Astrocyte (in vitro differentiated cells and primary cell): ENCODE results near the gene MSANTD3. TPM values are rescaled to one million over a fixed set of nuclear protein-coding genes. Genes with fewer than 3 reads are reported as not detected.
"Not testable (repeated sequence)": the region's sequence is repeated elsewhere in the genome, so short reads cannot be mapped to it uniquely, and the experiment has no call there.

ENCODE experiments used
- DNase-seq: peaks from one replicate; pipeline ENCODE4 v3.0.0-alpha.2; 2010; ENCODE audit warnings: low read depth
- FAIRE-seq: peaks from 2 replicates; lab custom pipeline; 2011; peaks lifted over from hg19 to GRCh38; lab: Jason Lieb, UNC
- H2AFZ ChIP-seq: 2 replicates; pipeline ENCODE4 v1.6.0; 2012; ENCODE audit warnings: low read depth, low read length, inconsistent platforms
- H3K27ac ChIP-seq: 2 replicates; pipeline ENCODE4 v1.5.1; 2011; ENCODE audit warnings: low read depth, low read length, inconsistent platforms
- H3K27me3 ChIP-seq: 2 replicates; pipeline ENCODE4 v1.6.0; 2011; ENCODE audit warnings: low read length, inconsistent platforms; ENCODE audit not compliant: insufficient read depth
- H3K36me3 ChIP-seq: 2 replicates; pipeline ENCODE4 v1.5.1; 2011; ENCODE audit warnings: low read length, inconsistent platforms; ENCODE audit not compliant: insufficient read depth
- H3K4me1 ChIP-seq: 2 replicates; pipeline ENCODE4 v1.5.1; 2011; ENCODE audit warnings: low read length, inconsistent platforms; ENCODE audit not compliant: insufficient read depth
- H3K4me2 ChIP-seq: 2 replicates; pipeline ENCODE4 v1.6.0; 2012; ENCODE audit warnings: low read length, inconsistent platforms
- H3K4me3 ChIP-seq: 2 replicates; pipeline ENCODE4 v1.5.1; 2011; ENCODE audit warnings: low read depth, mild to moderate bottlenecking, low read length, inconsistent platforms; ENCODE audit not compliant: insufficient read depth
- H3K79me2 ChIP-seq: 2 replicates; pipeline ENCODE4 v1.6.0; 2012; ENCODE audit warnings: mild to moderate bottlenecking, low read length, inconsistent platforms; ENCODE audit not compliant: insufficient read depth
- H3K9ac ChIP-seq: 2 replicates; pipeline ENCODE4 v1.6.0; 2012; ENCODE audit warnings: mild to moderate bottlenecking, low read length, inconsistent platforms
- H3K9me3 ChIP-seq: 2 replicates; pipeline ENCODE4 v1.5.1; 2012; ENCODE audit warnings: low read depth, mild to moderate bottlenecking, low read length, inconsistent platforms; ENCODE audit not compliant: insufficient read depth
- H4K20me1 ChIP-seq: 2 replicates; pipeline ENCODE4 v1.6.0; 2012; ENCODE audit warnings: low read length, inconsistent platforms; ENCODE audit not compliant: insufficient read depth
- H3K27ac Mint-ChIP-seq: one replicate; pipeline ENCODE4 v1.8.0; 2021; ENCODE audit warnings: mild to moderate bottlenecking, mixed read lengths; ENCODE audit not compliant: unreplicated experiment
- H3K27me3 Mint-ChIP-seq: one replicate; pipeline ENCODE4 v1.8.0; 2021; ENCODE audit warnings: low read depth, mixed read lengths; ENCODE audit not compliant: unreplicated experiment
- H3K36me3 Mint-ChIP-seq: one replicate; pipeline ENCODE4 v1.8.0; 2021; ENCODE audit warnings: low read depth, mixed read lengths; ENCODE audit not compliant: unreplicated experiment
- H3K4me1 Mint-ChIP-seq: one replicate; pipeline ENCODE4 v1.8.0; 2021; ENCODE audit warnings: low read depth, mixed read lengths; ENCODE audit not compliant: unreplicated experiment
- H3K4me3 Mint-ChIP-seq: one replicate; pipeline ENCODE4 v1.8.0; 2021; ENCODE audit warnings: mild to moderate bottlenecking, moderate library complexity, mixed read lengths; ENCODE audit not compliant: unreplicated experiment
- H3K9me3 Mint-ChIP-seq: one replicate; pipeline ENCODE4 v1.8.0; 2021; ENCODE audit warnings: mild to moderate bottlenecking, mixed read lengths; ENCODE audit not compliant: unreplicated experiment
- CTCF ChIP-seq: IDR thresholded peaks from 2 replicates; pipeline ENCODE4 v1.5.1; 2011; ENCODE audit warnings: low read depth, mild to moderate bottlenecking, inconsistent platforms, low read length, moderate library complexity; ENCODE audit not compliant: insufficient read depth
- EZH2 ChIP-seq: IDR thresholded peaks from 2 replicates; pipeline ENCODE4 v1.6.1; 2012; ENCODE audit warnings: mild to moderate bottlenecking, low read length, inconsistent platforms; ENCODE audit not compliant: insufficient read depth
- total RNA-seq: library from RNA; stranded (reverse); gene quantifications from 2 replicates; pipeline ENCODE4 v1.2.1, GENCODE V29; 2021

MSANTD3 gene
- total RNA-seq, 1 donor from 2014 or later = 76.0 TPM

- Mint-ChIP-seq H3K9me3 (no peaks in the 10 kb centered on the region), H3K27ac (peak overlapping the region; percentile 66), H3K36me3 (no peaks in the 10 kb centered on the region), H3K27me3 (no peaks in the 10 kb centered on the region), H3K4me1 (peaks cover 8% of the 10 kb centered on the region), H3K4me3 (no peak overlapping the region)
- no peaks in the 10 kb centered on the region for H3K4me1 ChIP-seq
- no peaks in the 10 kb centered on the region for H3K27me3 ChIP-seq
- H3K27ac ChIP-seq = no peak overlapping the region
- H3K79me2 ChIP-seq = peaks cover 99% of the 10 kb centered on the region
- peaks cover 91% of the 10 kb centered on the region for H4K20me1 ChIP-seq
- peaks cover 10% of the 10 kb centered on the region for H3K36me3 ChIP-seq
- H3K4me2 ChIP-seq = no peak overlapping the region
- no peak overlapping the region for H3K4me3 ChIP-seq
- no peaks in the 10 kb centered on the region for H3K9me3 ChIP-seq
- peak; percentile 51 for DNase-seq
- H3K9ac ChIP-seq = no peak overlapping the region
- TF ChIP-seq EZH2 (no peak), CTCF (peak; percentile 99)
- H2AFZ ChIP-seq = no peak overlapping the region
- no peak for FAIRE-seq
Observed at GRCh38 chr9:100437860-100438805, 11.2 kb downstream of the MSANTD3 start.

- no peak for TF ChIP-seq CTCF
- no peak for TF ChIP-seq EZH2
- Mint-ChIP-seq H3K36me3 (peaks cover 6% of the 10 kb centered on the region), H3K27me3 (no peaks in the 10 kb centered on the region), H3K9me3 (no peaks in the 10 kb centered on the region), H3K4me3 (no peak overlapping the region), H3K4me1 (peaks cover 18% of the 10 kb centered on the region), H3K27ac (no peak overlapping the region)
- Histone ChIP-seq H3K9me3 (no peaks in the 10 kb centered on the region), H3K79me2 (peaks cover 99% of the 10 kb centered on the region), H3K9ac (no peak overlapping the region), H3K4me1 (no peaks in the 10 kb centered on the region), H3K4me2 (no peak overlapping the region), H4K20me1 (peaks cover 92% of the 10 kb centered on the region), H3K4me3 (no peak overlapping the region), H3K27ac (no peak overlapping the region), H3K27me3 (no peaks in the 10 kb centered on the region), H2AFZ (no peak overlapping the region), H3K36me3 (peaks cover 19% of the 10 kb centered on the region)
- FAIRE-seq (no peak), DNase-seq (peak; percentile 57)
Observed at GRCh38 chr9:100440071-100440470, 13.1 kb downstream of the MSANTD3 start.

GRCh38 chr9:100440487-100440886 is 13.5 kb downstream of the MSANTD3 start:
- not testable (repeated sequence) for H3K4me2 ChIP-seq, H3K27ac Mint-ChIP-seq, H3K36me3 Mint-ChIP-seq, H3K4me3 ChIP-seq, H3K9me3 Mint-ChIP-seq, H3K27ac ChIP-seq, DNase-seq, H3K4me1 ChIP-seq, H3K27me3 Mint-ChIP-seq, H3K4me3 Mint-ChIP-seq, H3K27me3 ChIP-seq, H3K9ac ChIP-seq, H2AFZ ChIP-seq, H3K9me3 ChIP-seq, FAIRE-seq
- peaks cover 91% of the 10 kb centered on the region for H4K20me1 ChIP-seq
- H3K4me1 Mint-ChIP-seq = peaks cover 18% of the 10 kb centered on the region
- H3K79me2 ChIP-seq = peaks cover 99% of the 10 kb centered on the region
- peaks cover 19% of the 10 kb centered on the region for H3K36me3 ChIP-seq
